ENCODE measurements around the gene ATP13A3.
"Not testable (repeated sequence)": the region's sequence is repeated elsewhere in the genome, so short reads cannot be mapped to it uniquely, and the experiment has no call there.

The ATP13A3 gene

DNA sequence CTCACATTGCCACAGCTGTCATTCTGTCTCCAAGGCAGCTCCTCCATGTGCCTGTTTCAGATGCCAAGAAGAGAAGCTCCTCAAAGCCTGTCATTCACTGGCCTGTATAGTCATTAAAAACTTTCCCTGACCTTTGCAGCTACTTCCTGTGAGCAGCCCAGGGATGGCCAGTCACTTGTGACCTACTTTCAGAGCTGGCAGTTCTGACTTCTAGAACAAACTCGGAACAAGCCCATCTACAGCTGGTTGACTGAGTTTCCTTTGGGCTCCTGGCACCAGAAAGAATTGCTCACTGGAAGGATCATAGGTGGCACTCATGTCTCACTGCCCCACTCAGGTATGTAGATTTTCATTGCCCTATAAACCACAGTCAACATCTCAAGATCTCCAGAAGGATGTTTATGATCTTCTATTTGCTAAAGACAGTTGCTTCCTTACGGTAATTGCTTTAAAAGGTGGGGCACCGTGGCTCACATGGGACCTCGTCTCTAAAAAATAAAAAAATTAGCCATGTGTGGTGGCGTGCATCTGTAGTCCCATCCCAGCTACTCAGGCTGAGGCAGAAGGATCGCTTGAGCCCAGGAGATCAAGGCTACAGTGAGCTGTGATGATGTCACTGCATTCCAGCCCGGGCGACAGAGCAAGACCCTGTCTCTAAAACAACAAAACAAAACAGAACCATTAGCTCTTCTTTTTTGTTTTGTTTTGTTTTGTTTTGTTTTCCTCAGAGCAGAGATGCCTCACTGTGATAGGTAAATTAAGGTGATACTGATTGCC, 11.2 kb upstream of the ATP13A3 start:
- H3K79me2 ChIP-seq (ENCODE audit: low read length): no peaks in the 10 kb centered on the region
- H3K36me3 ChIP-seq (replicated peaks; ENCODE audit: low read depth, low read length): no peaks in the 10 kb centered on the region
- TF ChIP-seq EZH2phosphoT487 (IDR thresholded peaks at IDR 0.05; ENCODE audit: low read depth): no peak
- TF ChIP-seq, protein P1, sequence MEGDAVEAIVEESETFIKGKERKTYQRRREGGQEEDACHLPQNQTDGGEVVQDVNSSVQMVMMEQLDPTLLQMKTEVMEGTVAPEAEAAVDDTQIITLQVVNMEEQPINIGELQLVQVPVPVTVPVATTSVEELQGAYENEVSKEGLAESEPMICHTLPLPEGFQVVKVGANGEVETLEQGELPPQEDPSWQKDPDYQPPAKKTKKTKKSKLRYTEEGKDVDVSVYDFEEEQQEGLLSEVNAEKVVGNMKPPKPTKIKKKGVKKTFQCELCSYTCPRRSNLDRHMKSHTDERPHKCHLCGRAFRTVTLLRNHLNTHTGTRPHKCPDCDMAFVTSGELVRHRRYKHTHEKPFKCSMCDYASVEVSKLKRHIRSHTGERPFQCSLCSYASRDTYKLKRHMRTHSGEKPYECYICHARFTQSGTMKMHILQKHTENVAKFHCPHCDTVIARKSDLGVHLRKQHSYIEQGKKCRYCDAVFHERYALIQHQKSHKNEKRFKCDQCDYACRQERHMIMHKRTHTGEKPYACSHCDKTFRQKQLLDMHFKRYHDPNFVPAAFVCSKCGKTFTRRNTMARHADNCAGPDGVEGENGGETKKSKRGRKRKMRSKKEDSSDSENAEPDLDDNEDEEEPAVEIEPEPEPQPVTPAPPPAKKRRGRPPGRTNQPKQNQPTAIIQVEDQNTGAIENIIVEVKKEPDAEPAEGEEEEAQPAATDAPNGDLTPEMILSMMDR (IDR thresholded peaks at IDR 0.05; ENCODE audit: low read depth, low read length): no peak
- peaks cover 14% of the 10 kb centered on the region for H3K4me1 ChIP-seq (ENCODE audit: low read length)
- no peak overlapping the region for H3K27ac ChIP-seq (ENCODE audit: low read length)
- no peaks in the 10 kb centered on the region for H4K20me1 ChIP-seq (ENCODE audit: insufficient read depth, low read length)
- no peak overlapping the region for H2AFZ ChIP-seq (ENCODE audit: low read depth, low read length)
- H3K9me3 ChIP-seq (ENCODE audit: insufficient read depth, low read length): no peaks in the 10 kb centered on the region
- H3K9ac ChIP-seq (ENCODE audit: low read length): no peak overlapping the region
- H3K27me3 ChIP-seq (ENCODE audit: low read depth, low read length): no peaks in the 10 kb centered on the region
- H3K4me3 ChIP-seq (ENCODE audit: low read length): no peak overlapping the region
- no peak overlapping the region for H3K4me2 ChIP-seq (ENCODE audit: low read length)

DNA sequence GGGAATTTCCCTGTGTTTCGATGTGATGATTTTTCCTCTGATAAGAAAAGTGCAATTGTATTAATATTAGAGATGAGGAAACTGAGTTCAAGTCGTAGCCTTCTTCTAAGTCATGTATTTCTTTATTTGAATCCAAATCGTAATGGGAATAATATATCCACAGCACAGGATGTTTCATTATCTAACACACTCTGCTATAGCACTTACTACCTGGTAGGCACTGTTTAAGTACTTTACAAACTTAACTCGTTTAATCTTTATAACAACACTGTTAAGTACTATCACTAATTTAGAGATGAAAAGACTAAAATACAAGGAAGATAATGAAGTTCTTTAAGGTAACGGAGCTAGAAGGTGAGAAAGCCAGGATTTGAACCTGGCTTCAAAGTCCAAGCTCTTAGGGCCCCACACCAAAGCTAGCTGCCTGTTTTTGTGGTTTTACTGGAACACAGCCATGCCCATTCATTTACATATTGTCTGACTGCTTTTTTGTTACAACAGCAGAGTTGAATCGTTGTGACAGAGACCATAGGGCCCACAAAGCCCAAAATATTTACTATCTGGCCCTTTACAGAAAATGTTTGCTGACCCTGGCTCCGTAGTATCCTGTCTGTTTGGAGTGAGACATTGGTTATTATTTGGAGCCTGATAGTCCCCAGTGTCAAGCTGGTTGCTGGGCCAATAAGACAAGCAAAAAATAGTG, 9.6 kb upstream of the ATP13A3 start:
- H3K36me3 ChIP-seq (replicated peaks; ENCODE audit: low read depth, low read length): no peaks in the 10 kb centered on the region
- no peaks in the 10 kb centered on the region for H3K9me3 ChIP-seq (ENCODE audit: insufficient read depth, low read length)
- no peaks in the 10 kb centered on the region for H3K79me2 ChIP-seq (ENCODE audit: low read length)
- no peaks in the 10 kb centered on the region for H4K20me1 ChIP-seq (ENCODE audit: insufficient read depth, low read length)
- no peak overlapping the region for H2AFZ ChIP-seq (ENCODE audit: low read depth, low read length)
- peaks cover 29% of the 10 kb centered on the region for H3K4me1 ChIP-seq (ENCODE audit: low read length)
- no peaks in the 10 kb centered on the region for H3K27me3 ChIP-seq (ENCODE audit: low read depth, low read length)
- H3K4me3 ChIP-seq (ENCODE audit: low read length): no peak overlapping the region
- TF ChIP-seq EZH2phosphoT487 (IDR thresholded peaks at IDR 0.05; ENCODE audit: low read depth): no peak
- TF ChIP-seq, protein P1 (IDR thresholded peaks at IDR 0.05; ENCODE audit: low read depth, low read length): no peak
- peak overlapping the region; percentile 16; the same call in 1 of the 2 replicates for H3K4me2 ChIP-seq (ENCODE audit: low read length)
- no peak overlapping the region for H3K9ac ChIP-seq (ENCODE audit: low read length)
- H3K27ac ChIP-seq (ENCODE audit: low read length): no peak overlapping the region

DNA sequence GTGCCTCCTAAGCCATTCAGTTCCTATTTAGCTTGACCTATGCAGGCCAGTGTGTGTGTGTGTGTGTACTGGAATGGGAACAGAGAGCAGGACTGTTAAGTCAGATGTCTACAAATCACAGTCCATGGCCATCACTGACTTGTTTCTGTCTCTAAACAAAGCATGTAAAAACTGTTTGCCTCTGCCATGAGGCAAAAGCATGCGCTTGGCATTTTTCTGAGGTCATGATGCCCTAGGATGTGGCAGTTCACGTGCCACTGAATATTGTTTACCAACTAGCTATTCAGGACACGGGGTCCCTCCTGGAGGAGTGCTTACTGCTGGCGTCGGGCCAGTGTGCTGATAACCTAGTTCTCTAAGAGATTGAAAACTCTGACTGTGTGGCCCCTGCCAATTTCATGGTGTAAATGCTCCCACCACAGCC, 8.2 kb upstream of the ATP13A3 start:
- H2AFZ ChIP-seq (ENCODE audit: low read depth, low read length): no peak overlapping the region
- H3K4me1 ChIP-seq (ENCODE audit: low read length): peaks cover 43% of the 10 kb centered on the region
- no peak overlapping the region for H3K27ac ChIP-seq (ENCODE audit: low read length)
- no peak overlapping the region for H3K4me2 ChIP-seq (ENCODE audit: low read length)
- no peak overlapping the region for H3K4me3 ChIP-seq (ENCODE audit: low read length)
- H3K27me3 ChIP-seq (ENCODE audit: low read depth, low read length): no peaks in the 10 kb centered on the region
- H3K36me3 ChIP-seq (replicated peaks; ENCODE audit: low read depth, low read length): peaks cover 2% of the 10 kb centered on the region
- no peak for TF ChIP-seq EZH2phosphoT487 (IDR thresholded peaks at IDR 0.05; ENCODE audit: low read depth)
- TF ChIP-seq, protein P1 (IDR thresholded peaks at IDR 0.05; ENCODE audit: low read depth, low read length): no peak
- no peak overlapping the region for H3K9ac ChIP-seq (ENCODE audit: low read length)
- no peaks in the 10 kb centered on the region for H4K20me1 ChIP-seq (ENCODE audit: insufficient read depth, low read length)
- H3K79me2 ChIP-seq (ENCODE audit: low read length): no peaks in the 10 kb centered on the region
- no peaks in the 10 kb centered on the region for H3K9me3 ChIP-seq (ENCODE audit: insufficient read depth, low read length)

DNA sequence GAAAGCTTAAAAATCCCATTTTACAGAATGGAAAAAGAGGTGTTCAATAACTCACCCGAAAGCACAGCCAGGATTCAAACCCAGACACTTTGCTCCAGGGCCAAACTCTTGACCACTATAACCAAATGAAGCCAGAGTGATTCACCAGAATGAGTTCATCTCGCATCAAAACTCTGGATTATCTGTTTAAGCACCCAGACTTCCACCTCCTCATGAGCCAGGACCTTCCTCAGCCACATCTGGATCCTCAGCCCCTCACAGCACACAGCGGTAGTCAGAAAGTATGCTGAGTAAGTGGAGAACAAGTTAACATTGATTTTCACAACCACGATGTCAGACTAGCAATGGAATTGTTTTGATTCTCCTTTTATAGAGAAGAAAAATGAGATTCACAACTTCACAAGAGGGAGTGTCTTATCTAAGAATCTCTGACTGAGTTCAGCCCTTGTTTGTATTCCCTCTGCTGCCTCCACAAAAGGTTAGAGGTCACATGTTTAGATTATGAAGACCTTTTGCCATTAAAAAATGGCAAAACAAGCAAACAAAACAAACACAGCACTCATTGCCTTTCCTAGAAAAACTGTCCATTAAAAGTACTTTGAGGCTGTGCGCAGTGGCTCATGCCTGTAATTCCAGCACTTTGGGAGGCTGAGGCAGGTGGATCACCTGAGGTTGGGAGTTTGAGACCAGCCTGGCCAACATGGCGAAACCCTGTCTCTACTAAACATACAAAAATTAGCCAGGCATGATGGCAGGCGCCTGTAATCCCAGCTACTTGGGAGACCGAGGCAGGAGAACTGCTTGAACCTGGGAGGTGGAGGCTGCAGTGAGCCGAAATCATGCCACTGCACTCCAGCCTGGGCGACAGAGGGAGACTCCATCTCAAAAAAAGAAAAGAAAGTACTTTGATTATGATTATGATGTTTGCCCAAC, 7.5 kb upstream of the ATP13A3 start:
- not testable (repeated sequence) for H3K4me2 ChIP-seq (ENCODE audit: low read length)

More for the DNA sequence above, 7.5 kb upstream of the ATP13A3 start:
- not testable (repeated sequence) for H3K36me3 ChIP-seq (replicated peaks; ENCODE audit: low read depth, low read length); H3K9ac ChIP-seq (ENCODE audit: low read length); H3K27ac ChIP-seq (ENCODE audit: low read length); H3K27me3 ChIP-seq (ENCODE audit: low read depth, low read length); H4K20me1 ChIP-seq (ENCODE audit: insufficient read depth, low read length); H3K4me3 ChIP-seq (ENCODE audit: low read length); H2AFZ ChIP-seq (ENCODE audit: low read depth, low read length); H3K79me2 ChIP-seq (ENCODE audit: low read length); H3K9me3 ChIP-seq (ENCODE audit: insufficient read depth, low read length)
- H3K4me1 ChIP-seq (ENCODE audit: low read length): peaks cover 48% of the 10 kb centered on the region

All from OCI-LY3 (cell line).